Smooth muscle cell of the brain vasculature (primary cell): ENCODE data around the gene LGALS8.

ENCODE experiments used
- DNase-seq: peaks from one replicate; pipeline ENCODE4 v3.0.0-alpha.2; 2012; ENCODE audit warnings: low read depth, low spot score

Gene LGALS8

GRCh38 chr1:236509203-236509602 is 14.6 kb upstream of the LGALS8 start:
- no peak for DNase-seq

GRCh38 chr1:236509647-236510401 is 14.0 kb upstream of the LGALS8 start:
- DNase-seq: no peak

- no peak for DNase-seq
These were observed 11.9 kb upstream of the LGALS8 start for GRCh38 chr1:236511735-236512418.

- no peak for DNase-seq
These were observed 8.9 kb upstream of the LGALS8 start for GRCh38 chr1:236514703-236515442.

GRCh38 chr1:236515443-236515958 is 8.3 kb upstream of the LGALS8 start:
- DNase-seq: no peak

- no peak for DNase-seq
These were observed 6.7 kb upstream of the LGALS8 start for GRCh38 chr1:236516929-236517704.

GRCh38 chr1:236518322-236518721 is 5.5 kb upstream of the LGALS8 start:
- no peak for DNase-seq

- no peak for DNase-seq
These were observed 3.3 kb upstream of the LGALS8 start for GRCh38 chr1:236520445-236521005.

GRCh38 chr1:236522937-236523703 is 662 bp upstream of the LGALS8 start:
- no peak for DNase-seq

- DNase-seq: no peak
These were observed 536 bp downstream of the LGALS8 start for GRCh38 chr1:236524142-236524894.

- DNase-seq: no peak
These were observed 1.1 kb downstream of the LGALS8 start for GRCh38 chr1:236524895-236525184.

GRCh38 chr1:236526079-236526478 is 2.3 kb downstream of the LGALS8 start:
- DNase-seq: no peak

- DNase-seq: no peak
These were observed 6.5 kb downstream of the LGALS8 start for GRCh38 chr1:236530286-236530685.

GRCh38 chr1:236530959-236531358 is 7.2 kb downstream of the LGALS8 start:
- DNase-seq: no peak

- DNase-seq: no peak
These were observed 9.1 kb downstream of the LGALS8 start for GRCh38 chr1:236532850-236533249.

GRCh38 chr1:236534151-236534651 is 10.4 kb downstream of the LGALS8 start:
- DNase-seq: no peak

GRCh38 chr1:236535190-236535589 is 11.4 kb downstream of the LGALS8 start:
- DNase-seq: no peak

GRCh38 chr1:236535662-236536161 is 11.9 kb downstream of the LGALS8 start:
- DNase-seq: no peak

GRCh38 chr1:236536540-236536939 is 12.8 kb downstream of the LGALS8 start:
- DNase-seq: no peak
